WTC11 (cell line): Measurements from ENCODE around the gene BACE2.

ENCODE experiments used
- ATF1 ChIP-seq: sonication (generic); formaldehyde crosslinking; IDR thresholded peaks from 2 replicates; pipeline ENCODE4 v1.8.1; 2023; ENCODE audit warnings: mild to moderate bottlenecking, moderate library complexity, missing genetic modification reagents
- CREB1 ChIP-seq: sonication (generic); formaldehyde crosslinking; IDR thresholded peaks from 2 replicates; pipeline ENCODE4 v1.8.0; 2023; ENCODE audit warnings: mild to moderate bottlenecking, missing genetic modification reagents
- CTCF ChIP-seq: fragments of 200-600 bp; IDR thresholded peaks from 2 replicates; pipeline ENCODE4 v1.8.0; 2022; ENCODE audit warnings: antibody characterized with exemption
- HMGXB4 ChIP-seq: sonication (generic); formaldehyde crosslinking; IDR thresholded peaks from 2 replicates; pipeline ENCODE4 v1.8.1; 2023; ENCODE audit warnings: mild to moderate bottlenecking, moderate library complexity, missing genetic modification reagents
- KAT7 ChIP-seq: sonication (generic); formaldehyde crosslinking; IDR thresholded peaks from 2 replicates; pipeline ENCODE4 v1.8.1; 2023; ENCODE audit warnings: missing genetic modification reagents, mild to moderate bottlenecking, borderline replicate concordance
- MAX ChIP-seq: sonication (generic); formaldehyde crosslinking; IDR thresholded peaks from 2 replicates; pipeline ENCODE4 v1.8.0; 2022; ENCODE audit warnings: mild to moderate bottlenecking, missing genetic modification reagents
- NFE2L1 ChIP-seq: sonication (generic); formaldehyde crosslinking; IDR thresholded peaks from 2 replicates; pipeline ENCODE4 v1.8.1; 2023; ENCODE audit warnings: missing genetic modification reagents
- NFYB ChIP-seq: sonication (generic); formaldehyde crosslinking; conservative IDR thresholded peaks from 2 replicates; pipeline ENCODE4 v1.8.0; 2022; ENCODE audit warnings: low read depth, missing genetic modification reagents
- TEAD4 ChIP-seq: sonication (generic); formaldehyde crosslinking; IDR thresholded peaks from 2 replicates; pipeline ENCODE4 v1.8.0; 2022; ENCODE audit warnings: mild to moderate bottlenecking, missing genetic modification reagents
- USF1 ChIP-seq: sonication (generic); formaldehyde crosslinking; IDR thresholded peaks from 2 replicates; pipeline ENCODE4 v1.8.0; 2022; ENCODE audit warnings: mild to moderate bottlenecking, missing genetic modification reagents
- ZNF138 ChIP-seq: sonication (generic); formaldehyde crosslinking; conservative IDR thresholded peaks from 2 replicates; pipeline ENCODE4 v1.8.1; 2022; ENCODE audit warnings: mild to moderate bottlenecking, moderate library complexity, missing genetic modification reagents
- ZNF317 ChIP-seq: sonication (generic); formaldehyde crosslinking; IDR thresholded peaks from 2 replicates; pipeline ENCODE4 v1.8.1; 2023; ENCODE audit warnings: low read depth, mild to moderate bottlenecking, moderate library complexity, missing genetic modification reagents, borderline replicate concordance

- TF ChIP-seq NFE2L1 (no peak), CTCF (no peak), MAX (CRISPR knock-in tag) (no peak), NFYB (CRISPR knock-in tag) (no peak), KAT7 (CRISPR knock-in tag) (no peak), ZNF317 (no peak), TEAD4 (no peak), HMGXB4 (CRISPR knock-in tag) (no peak), CREB1 (CRISPR knock-in tag) (no peak), ATF1 (no peak), ZNF138 (CRISPR knock-in tag) (no peak), USF1 (CRISPR knock-in tag) (no peak)
Measured at GRCh38 chr21:41162096-41162495, 5.9 kb upstream of the BACE2 start.
